GM18508 (cell line): ENCODE measurements around the gene USP6.
"Not testable (repeated sequence)": the region's sequence is repeated elsewhere in the genome, so short reads cannot be mapped to it uniquely, and the experiment has no call there.

Experiments used
- ATAC-seq: cut with Tn5 transposase; IDR thresholded peaks from one replicate; pipeline ENCODE4 v1.9.1; 2021; ENCODE audit warnings: moderate number of reproducible peaks; ENCODE audit not compliant: insufficient read depth, unreplicated experiment

Gene USP6

DNA sequence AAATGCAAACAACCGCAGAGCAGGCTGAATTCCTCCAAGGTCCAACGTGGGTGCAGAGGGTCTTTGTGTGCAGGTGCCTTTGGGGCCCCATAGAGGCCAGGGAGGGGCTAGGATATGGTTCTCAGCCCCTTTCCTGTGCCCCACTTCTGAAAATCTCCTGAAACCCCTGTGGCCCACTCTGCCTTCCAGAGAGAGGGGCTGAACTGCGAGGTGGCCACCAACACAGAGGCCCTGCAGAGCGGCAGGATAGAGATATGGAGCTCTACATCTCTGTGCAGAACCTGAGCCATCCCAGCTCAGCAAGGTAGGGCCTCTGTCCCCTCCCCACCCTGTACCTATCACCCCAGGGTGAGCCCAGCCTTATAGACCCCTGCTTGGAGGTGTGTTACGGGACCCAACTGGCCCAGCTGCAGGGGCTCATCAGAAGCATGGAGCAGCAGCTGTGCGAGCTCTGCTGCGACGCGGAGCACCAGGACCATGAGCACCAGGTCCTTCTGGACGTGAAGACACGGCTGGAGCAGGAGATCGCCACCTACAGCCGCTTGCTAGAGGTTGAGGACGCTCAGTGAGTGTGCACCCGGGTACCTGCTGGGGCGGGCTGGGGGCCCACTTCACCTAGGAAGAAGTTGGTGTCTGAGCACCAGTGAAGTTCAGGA is 5.5 kb downstream of the USP6 start:
- ATAC-seq: no peak

DNA sequence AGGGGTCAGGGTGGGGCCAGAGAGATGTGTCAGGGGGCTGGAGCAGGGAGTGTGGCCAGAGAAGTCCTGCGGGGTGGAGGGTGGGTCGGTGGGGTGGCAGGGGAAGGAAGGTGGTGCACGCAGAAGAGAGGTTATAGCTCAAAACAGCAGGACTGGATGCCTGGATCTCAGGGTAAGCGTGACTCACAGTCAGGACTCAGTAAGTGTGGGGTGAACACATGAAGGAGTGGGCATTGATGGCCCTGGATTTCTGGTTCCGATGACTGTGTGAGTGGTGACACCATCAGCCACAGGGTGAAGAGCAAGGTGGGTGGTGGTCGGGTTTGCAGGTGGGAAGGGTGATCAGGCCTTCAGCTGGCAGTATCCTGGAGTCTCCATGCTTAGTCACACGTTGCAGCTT is 6.2 kb downstream of the USP6 start:
- ATAC-seq: not testable (repeated sequence)

DNA sequence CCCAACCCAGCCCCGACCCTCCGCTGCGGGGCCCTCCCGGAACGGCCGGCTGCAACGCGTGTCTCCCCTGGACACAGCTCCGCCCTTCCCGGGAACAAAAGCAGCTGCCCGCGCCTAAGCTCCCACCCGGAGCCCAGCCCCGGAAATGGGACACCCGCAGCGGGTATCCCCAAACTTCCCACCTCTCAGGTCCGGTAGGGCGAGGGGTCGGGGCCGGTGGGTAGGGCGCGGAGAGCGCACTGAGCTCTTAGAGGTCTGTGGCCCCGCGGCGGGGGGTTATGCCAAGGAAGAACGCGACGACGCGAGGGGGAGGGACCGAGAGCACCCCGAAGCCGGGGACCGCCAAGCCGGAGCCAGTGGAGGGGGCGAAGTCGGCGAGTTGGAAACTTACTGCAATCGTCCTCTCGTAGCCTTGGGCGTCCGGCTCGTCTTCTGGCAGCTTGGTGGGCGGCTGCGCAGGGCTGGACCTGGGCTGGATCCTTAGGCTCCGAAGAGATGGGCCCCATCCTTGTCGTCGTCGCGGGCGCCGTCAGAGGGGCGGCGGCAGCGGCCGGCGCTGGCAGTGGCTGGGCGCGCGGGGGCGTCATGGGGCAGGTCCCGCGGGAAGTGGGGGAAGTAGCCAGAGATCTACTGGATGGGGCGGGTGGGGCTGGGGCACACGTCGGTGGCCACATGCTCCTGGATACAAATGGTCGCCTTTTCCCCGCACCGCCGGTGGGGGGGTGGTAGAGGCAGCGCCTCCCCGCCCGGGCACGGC is 6.9 kb downstream of the USP6 start:
- ATAC-seq: no peak

DNA sequence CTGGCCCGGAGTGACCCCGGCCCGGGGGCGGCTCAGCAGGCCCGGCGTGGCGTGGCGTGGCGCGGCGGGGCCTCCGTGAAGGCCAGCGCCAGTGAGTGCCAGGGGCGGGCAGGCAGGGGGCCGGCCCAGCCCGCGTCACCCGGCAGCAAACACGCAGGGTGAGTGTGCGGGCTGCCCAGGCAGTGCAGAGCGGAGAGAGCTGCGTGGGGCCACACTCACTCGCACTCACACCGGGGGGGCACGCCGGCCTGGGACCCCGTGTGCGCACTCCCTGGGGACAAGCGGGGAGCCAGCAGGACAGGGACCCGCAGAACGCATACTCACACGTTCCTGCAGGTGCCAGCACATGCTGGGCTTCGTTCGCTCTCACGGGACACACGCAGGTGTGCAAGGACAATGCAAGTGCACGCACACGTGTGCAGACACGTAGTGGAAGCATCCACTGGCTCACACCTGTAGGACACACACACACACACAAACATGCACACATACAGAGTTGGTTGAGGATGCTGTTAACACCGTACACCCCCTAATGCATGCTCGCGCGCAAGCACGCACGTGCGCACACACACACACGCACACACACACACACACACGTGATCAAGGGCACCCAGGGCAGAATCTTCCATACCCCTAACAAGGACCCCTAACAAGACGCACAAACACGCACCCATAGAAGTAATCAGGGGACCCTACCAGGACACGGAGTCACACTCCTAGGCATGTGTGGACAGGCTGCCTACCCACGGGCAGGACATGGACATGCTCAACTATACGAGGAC is 7.7 kb downstream of the USP6 start:
- ATAC-seq: no peak

DNA sequence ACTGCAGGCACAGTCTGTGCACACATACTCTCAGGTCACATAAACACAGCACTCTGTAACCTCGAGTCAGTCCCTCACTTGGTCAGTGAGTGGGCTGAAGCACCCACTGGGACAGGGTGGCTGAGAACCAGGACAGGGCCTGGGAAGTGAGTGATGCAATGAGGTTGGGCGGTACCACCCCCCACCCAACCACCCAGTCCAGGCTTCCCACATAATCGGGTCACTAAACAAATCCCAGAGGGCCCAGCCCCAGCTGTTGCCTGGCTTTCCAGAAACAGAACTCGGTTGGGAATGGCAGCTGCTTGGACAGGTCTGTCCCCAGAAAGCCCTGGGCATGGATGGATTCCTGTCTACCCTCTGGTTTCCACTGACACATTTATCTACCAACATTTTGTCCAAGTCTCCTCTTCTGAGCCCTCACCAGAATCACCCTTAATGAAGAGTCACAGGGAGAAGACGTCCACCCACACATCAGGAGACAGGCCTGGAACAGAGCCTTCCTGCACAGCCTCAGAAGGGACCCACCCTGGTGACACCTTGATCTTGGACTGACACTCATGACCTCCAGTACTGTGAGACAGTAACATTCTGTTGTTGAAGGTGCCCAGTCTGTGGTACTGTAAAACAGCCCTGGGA is 8.4 kb downstream of the USP6 start:
- not testable (repeated sequence) for ATAC-seq

DNA sequence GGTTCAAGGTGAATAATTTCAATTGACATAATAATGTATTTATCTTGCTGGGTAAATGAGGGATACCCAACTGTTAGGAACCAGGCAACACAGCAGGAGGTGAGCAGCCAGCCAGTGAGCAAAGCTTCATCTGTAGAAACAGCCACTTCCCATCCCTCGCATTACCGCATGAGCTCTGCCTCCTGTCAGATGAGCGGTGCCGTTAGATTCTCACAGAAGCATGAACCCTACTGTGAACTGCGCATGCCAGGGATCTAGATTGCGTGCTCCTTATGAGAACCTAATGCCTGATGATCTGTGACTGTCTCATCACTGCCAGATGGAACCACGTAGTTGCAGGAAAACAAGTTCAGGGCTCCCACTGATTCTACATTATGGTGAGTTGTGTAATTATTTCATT is 9.1 kb downstream of the USP6 start:
- ATAC-seq: not testable (repeated sequence)

DNA sequence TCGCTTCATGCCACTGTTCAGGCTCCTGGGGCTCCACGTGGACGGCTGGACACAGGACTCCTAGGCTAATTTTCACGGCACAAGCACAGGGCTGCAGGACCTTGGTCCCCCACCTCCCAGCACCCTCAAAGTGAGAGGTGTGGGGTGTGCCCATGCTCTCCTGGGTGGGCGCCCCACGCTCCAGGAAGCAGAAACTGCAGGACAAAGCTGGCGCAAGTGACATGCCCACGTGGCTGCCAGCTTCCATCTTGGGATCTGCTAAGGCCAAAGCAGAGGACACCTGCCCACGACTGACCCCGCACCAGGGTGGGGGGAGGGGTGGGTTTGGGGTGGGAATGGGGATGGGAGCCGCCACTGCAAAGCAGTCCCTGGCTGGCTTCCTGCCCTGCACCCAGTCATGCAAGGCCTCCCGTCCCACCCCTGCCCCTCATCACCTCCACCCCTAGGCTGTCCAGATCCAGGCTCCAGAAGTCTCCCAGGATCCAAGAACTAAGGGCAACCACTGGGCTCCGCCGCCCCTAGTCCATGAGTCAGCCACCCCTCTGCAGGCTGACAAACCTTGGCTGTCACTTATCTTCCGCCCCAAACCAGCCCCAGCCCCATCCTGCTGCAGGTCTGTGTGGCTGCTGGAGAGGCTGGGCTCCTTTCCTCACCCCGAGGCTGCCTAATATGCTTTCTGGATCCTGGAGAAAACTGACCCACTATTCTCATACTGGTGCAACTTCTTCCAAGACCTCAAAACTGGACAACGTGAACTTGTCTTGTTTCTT is 11.1 kb downstream of the USP6 start:
- no peak for ATAC-seq

DNA sequence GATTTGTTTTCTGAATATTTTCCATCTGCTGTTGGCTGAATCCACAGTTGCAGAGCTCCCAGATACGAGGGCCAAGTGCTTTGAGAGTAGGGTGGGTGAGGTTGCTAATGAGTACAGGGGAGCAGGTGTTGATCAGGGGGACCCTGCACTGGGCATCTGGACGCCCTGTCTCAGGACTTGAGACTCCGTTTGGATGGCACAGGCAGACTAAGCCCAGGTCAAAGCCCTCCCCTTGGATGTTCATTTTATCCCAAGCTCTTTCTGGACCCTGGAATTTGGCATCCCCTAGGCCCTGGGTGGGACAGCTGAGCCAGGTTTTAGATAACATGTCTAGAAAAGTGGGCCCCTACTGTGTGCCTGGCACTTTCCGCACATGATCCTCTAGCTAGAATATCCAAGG is 12.1 kb downstream of the USP6 start:
- no peak for ATAC-seq

DNA sequence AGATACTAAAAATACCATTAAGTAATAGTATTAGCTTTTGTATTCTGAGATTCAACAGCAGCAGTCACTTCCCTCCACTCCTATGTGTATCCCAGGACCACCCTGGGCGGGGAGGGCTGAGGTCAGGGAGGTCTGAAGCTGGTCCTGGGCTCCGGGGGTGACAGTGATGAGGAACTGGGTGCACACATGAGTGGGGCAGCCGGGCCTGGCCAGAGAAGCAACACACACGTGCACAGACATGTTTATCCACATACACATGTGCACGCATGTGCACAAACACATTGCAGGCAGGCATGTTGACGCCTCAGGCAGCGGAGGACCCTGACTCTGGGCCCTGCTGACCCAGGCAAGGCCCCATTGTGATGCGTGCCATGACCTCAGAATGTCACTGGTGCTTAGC is 12.6 kb downstream of the USP6 start:
- not testable (repeated sequence) for ATAC-seq

DNA sequence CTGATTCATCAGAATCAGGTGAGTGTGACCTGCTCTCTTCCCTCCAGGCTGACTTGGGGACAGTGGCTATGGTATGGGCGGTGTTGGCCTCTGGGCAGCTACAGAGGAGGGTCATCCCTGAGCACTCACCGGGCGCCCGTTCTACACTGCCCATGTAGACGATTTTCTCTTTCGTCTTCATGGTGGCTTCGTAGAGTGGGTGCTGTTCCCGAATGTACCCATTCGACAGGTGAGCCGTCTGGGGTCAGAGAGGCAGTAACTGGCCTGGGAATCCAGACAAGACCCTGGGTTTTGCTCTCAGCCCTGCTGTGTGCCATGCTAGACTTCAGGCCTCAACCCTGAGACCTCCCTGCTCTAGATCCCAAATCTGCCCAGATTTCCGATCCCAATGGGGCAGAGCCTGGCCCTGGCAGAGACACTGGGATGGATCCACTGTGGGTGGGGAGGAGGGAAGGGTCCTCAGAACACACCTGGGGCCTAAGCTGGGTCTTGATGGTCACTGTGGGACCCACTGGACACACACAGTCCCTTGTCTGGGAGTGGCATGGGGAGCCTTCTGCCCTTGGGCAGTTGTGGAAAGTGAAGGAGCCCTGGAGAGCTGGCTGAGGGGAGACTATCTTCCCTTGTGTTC is 13.2 kb downstream of the USP6 start:
- ATAC-seq: no peak

DNA sequence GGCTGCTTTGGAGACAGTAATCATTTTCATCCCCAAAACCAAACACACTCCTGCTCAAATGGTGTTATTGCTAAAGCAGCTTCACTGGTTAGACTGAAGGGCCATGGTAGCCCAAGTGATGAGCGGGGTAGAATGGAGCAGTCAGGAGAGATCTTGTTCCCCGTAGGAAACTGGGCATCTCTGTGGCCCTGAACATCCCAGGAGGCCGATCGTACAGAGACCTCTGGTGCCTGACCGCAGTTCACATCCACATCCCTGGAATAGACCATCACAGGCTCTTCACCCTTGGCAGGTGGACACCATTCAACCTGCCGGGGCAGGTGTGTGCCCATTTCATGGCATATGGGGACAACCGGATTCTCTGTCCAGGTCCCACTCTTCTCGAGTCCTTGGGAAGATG is 13.9 kb downstream of the USP6 start:
- ATAC-seq: not testable (repeated sequence)

DNA sequence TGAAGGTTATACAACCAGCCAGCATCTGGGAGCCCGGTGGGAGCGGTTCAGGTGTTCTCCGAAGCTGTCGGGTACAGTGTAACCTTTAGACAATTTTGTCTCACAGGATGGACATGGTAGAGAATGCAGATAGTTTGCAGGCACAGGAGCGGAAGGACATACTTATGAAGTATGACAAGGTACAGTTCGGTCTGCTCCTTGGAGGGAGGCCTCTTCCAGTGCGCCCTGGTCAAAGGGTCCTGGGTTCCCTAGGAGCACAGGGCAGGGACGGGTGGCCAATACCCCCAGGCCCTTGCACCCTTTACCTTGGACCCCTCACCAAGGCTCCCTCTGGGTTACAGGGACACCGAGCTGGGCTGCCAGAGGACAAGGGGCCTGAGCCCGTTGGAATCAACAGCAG is 14.4 kb downstream of the USP6 start:
- not testable (repeated sequence) for ATAC-seq

DNA sequence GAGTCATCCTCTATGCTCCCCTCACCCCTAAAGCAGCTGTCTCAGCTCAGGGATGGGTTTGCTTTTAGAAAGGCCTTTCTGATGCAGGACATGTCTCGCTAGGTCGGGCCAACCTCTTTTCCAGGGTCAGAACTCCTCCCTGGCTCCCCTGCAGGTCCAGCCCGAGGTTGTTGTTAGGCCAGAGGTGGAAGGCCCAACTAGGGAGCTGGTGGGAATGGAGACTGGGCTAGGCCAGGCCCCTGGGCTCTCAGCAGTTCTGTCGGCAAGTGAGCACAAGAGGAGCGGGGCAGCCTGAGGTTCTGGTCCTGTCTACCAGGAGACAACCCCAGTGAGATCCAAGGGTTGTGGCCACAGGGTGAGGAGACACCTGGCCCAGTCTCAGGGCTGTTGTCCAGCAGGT is 14.9 kb downstream of the USP6 start:
- ATAC-seq: not testable (repeated sequence)

DNA sequence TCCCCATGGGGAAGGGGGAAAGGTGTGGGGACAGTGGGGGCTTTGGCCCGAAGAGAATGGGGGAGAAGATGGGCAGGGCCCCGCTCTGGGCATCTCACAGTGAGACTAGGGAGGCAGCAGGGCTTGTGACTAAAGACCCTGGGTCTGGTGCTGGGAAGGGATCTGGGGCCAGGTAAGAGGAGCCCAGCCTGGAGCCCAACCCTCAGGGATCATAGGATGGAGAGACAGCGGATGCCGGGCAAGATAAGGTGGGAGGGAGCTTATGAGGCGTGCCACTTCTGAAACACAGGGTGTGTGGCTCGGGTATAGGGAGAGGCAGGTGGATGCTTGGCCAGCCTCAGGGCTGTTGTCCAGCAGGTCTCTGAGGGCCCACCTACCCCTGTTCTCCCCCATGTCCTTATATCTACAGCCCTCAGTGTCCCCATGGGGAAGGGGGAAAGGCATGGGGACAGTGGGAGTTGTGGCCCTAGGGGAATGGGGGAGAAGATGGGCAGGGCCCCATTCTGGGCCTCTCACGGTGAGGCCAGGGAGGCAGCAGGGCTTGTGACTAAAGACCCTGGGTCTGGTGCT is 15.4 kb downstream of the USP6 start:
- no peak for ATAC-seq

DNA sequence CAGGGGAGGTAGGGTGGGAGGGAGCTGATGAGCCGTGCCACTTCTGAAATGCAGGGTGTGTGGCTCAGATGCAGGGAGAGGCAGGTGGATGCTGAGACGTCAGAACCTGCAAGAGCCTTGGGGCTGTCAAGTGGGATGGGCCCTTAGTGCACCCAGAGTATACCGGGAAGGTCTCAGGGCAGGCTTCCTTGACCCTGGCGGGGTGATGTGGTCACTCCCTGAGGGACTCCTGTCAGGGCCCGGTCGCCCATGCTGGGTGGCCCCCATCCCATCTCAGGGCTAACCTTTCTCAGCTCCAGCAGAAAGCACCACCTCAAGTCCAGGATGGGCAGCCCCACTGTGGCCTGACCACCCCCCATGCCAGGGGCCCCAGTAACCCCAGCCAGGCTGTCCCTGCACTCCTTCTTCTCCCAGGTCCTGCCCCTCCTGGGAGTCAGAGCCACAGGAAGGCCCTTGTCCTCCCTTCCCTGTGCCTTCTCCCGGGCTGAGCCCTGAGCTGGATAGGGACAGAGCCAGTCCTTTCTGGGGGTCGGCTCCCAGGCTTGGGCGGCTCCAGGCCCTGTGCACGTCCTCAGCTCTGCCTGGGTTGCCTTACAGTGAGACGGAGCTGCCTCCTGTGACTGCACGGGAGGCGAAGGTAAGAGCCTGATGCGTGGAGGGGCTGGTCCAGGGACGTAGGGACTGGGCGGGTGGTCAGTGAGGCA is 16.1 kb downstream of the USP6 start:
- ATAC-seq: not testable (repeated sequence)

DNA sequence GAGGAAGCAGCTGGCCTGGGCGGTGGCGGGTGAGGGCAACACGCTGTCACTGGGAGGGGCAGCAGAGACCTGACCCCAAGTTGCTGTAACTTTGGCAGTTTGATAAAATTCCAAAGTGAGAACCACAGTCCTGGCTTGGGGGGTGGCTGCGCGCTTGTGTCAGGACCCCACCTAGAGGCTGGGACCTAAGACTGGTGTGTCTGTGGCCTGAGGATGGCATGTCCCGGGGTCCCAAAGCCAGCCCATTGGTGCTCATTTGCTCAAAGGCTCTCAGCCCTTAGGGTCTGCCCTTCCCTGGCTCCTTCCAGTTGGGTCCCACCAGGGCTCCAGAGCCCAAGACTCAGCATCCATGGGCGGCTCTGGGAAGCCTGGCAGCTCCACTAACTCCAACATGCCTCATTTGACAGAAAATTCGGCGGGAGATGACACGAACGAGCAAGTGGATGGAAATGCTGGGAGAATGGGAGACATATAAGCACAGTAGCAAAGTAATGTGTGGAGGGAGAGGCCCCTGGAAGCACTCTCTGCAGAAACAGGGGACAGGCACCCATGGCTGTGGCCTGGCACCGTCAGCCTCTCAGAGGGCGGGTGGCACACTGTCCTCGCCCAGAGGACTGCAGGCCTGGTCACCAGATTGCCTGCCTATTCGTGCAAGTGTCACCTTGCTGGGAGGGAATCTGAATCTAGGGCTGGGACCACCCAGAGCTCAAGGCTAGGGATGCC is 16.8 kb downstream of the USP6 start:
- not testable (repeated sequence) for ATAC-seq

DNA sequence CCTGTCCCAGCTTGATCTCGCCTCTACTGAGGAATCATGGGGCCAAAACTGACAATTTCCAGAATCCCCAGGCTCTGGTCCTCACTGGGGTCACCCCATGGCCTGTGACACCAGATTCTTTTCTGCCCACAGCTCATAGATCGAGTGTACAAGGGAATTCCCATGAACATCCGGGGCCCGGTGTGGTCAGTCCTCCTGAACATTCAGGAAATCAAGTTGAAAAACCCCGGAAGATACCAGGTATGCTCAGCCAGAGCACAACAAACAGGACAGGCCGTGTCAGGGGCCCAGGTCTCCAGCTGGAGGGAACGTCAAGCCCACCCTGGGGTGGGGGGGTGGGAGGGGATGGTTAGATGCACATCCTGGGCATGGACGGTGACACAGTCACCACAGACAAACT is 17.5 kb downstream of the USP6 start:
- ATAC-seq: no peak

DNA sequence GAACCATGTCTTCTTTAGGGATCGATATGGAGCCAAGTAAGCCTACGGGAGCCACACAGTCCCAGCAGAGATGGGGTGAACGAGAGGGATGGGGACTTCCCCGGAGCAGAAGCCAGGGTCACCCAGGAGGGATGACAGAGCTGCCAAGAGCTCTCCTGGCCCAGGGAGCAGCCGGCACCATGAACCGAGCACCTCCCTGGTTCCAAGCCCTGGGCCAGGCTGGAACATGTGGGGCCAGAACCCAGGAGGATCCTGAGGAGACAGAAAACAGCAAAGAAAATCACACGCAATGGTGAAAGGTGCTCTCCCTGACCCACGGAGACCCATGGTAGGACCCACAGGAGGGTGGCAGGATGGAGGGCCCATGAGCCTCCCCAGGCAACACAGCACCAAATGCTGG is 18.1 kb downstream of the USP6 start:
- not testable (repeated sequence) for ATAC-seq
